Stimulated activated naive CD8-positive, alpha-beta T cell treated with anti-CD3 and anti-CD28 coated beads, Interleukin-15, Interleukin-2, amounts not matched to agents 100 U/mL and 50 U/mL, for 24 hours (primary cell): ENCODE data around the gene VWA7.

Source experiments
- ATAC-seq: fragments of 150-1000 bp; cut with Tn5 transposase; one replicate; pipeline ENCODE4 v1.10.0; 2021
- DNase-seq: peaks from one replicate; pipeline ENCODE4 v3.0.0; 2021

The VWA7 gene

GRCh38 chr6:31758281-31758680 is 18.8 kb downstream of the VWA7 start:
- DNase-seq, result no peak
- ATAC-seq, result no peak

- no peak for DNase-seq
- ATAC-seq, result no peak
These were observed 24.3 kb downstream of the VWA7 start for GRCh38 chr6:31752739-31753319.

GRCh38 chr6:31750411-31751022 is 26.6 kb downstream of the VWA7 start:
- ATAC-seq, result no peak
- no peak for DNase-seq

GRCh38 chr6:31749301-31750036 is 27.7 kb downstream of the VWA7 start:
- ATAC-seq (no peak), DNase-seq (no peak)

- DNase-seq (no peak), ATAC-seq (no peak)
These were observed 32.7 kb downstream of the VWA7 start for GRCh38 chr6:31744422-31744821.

- ATAC-seq (no peak), DNase-seq (no peak)
These were observed 34.2 kb downstream of the VWA7 start for GRCh38 chr6:31742894-31743293.

GRCh38 chr6:31741815-31742214 is 35.3 kb downstream of the VWA7 start:
- ATAC-seq (no peak), DNase-seq (no peak)

- DNase-seq (no peak), ATAC-seq (no peak)
These were observed 36.5 kb downstream of the VWA7 start for GRCh38 chr6:31740397-31741223.

GRCh38 chr6:31739639-31740396 is 37.3 kb downstream of the VWA7 start, which contains the start of gene MSH5:
Gene MSH5, plus strand, starts transcription at chr6:31740005. Its CDS starts 462 bp downstream, at chr6:31740467.
- ATAC-seq (peak; percentile 87), DNase-seq (peak; percentile 98)

- DNase-seq, result peak; percentile 70
- peak; percentile 7 for ATAC-seq
These were observed 38.8 kb downstream of the VWA7 start for GRCh38 chr6:31737991-31738979.

- DNase-seq (no peak), ATAC-seq (no peak)
These were observed 39.7 kb downstream of the VWA7 start for GRCh38 chr6:31737315-31737990.

GRCh38 chr6:31736768-31737314 is 40.3 kb downstream of the VWA7 start:
- DNase-seq (peak; percentile 27), ATAC-seq (no peak)

- peak; percentile 53 for ATAC-seq
These were observed 40.9 kb downstream of the VWA7 start, which contains the start of gene CLIC1 for GRCh38 chr6:31736021-31736767. Gene CLIC1, minus strand, starts transcription at chr6:31736530. Its CDS starts 230 bp downstream, at chr6:31736300.

GRCh38 chr6:31734821-31735406 is 42.2 kb downstream of the VWA7 start:
- DNase-seq, result peak; percentile 70
- ATAC-seq, result no peak

More at GRCh38 chr6:31736021-31736767, 40.9 kb downstream of the VWA7 start, which contains the start of gene CLIC1:
- DNase-seq, result peak; percentile 90

- ATAC-seq, result peak; percentile 53
- no peak for DNase-seq
These were observed 42.8 kb downstream of the VWA7 start for GRCh38 chr6:31734247-31734820.

GRCh38 chr6:31733734-31734133 is 43.4 kb downstream of the VWA7 start:
- DNase-seq, result no peak

GRCh38 chr6:31732029-31732428 is 45.1 kb downstream of the VWA7 start:
- DNase-seq (no peak), ATAC-seq (no peak)

More at GRCh38 chr6:31733734-31734133, 43.4 kb downstream of the VWA7 start:
- no peak for ATAC-seq

- ATAC-seq, result no peak
- DNase-seq, result no peak
These were observed 46.5 kb downstream of the VWA7 start for GRCh38 chr6:31730631-31731086.
